Measurements from ENCODE around the gene ETFB.

The ETFB gene

GRCh38 chr19:51377422-51377821 is 11.2 kb upstream of the ETFB start:
- DNase-seq: no peak

DNA sequence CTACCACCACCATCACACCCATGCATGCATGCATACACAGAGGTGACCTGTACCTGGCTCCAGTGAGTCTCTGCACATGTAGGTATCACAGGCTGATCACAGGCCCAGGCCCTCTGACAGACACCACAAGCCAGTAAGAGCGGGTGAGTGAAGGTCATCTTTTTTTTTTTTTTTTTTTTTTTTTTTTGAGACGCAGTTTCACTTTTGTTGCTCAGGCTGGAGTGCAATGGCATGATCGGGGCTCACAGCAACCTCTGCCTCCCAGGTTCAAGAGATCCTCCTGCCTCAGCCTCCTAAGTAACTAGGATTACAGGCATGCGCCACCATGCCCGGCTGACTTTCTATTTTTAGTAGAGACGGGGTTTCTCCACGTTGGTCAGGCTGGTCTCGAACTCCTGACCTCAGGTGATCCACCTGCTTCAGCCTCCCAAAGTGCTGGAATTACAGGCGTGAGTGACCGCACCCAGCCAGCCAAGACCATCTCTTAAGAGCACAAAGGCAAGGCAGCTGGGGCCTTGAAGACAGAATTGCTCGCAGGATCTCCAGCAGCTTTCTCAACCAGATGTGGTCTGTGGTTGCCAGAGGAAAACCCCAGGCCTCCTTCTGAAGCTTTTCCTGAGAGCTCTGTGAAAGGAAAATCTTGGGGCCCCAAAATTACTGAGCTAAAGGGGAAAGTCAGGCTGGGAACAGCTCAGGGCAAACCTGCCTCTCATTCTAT is 9.5 kb upstream of the ETFB start:
- no peak for DNase-seq

GRCh38 chr19:51372649-51373504 is 6.7 kb upstream of the ETFB start, which contains the start of gene NKG7:
Gene NKG7 (minus strand): TSS chr19:51372654. CDS start chr19:51372535, 119 bp downstream.
- no peak for DNase-seq

DNA sequence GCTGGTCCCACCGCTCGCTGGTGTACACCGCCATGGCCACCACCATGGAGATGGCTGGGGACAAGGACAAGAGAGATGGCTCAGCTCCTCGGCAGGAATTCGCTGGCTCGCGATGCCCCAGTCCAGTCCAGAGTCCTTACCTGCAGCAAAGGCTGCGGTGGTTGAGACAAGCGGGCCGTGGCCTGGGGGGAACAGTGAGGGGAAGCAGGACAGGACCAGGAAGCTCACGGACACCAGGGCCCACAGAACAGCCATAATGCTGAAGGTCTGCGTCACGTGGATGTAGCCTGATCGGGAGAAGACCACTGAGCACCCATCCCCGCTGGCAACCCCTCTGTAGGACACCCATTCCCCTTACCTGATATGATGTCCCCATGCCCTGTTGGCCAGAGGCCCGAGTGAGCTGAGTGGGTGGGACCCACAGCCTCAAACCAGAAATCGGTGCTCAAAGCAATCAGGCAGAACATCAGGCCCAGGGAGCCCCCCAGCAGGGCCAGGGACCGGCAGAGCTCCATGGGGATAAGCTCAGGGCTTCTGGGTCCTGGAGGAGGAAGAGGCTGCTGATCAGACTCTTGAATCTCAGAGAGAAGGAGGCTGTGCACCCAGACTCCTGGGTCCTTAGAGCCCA is 5.9 kb upstream of the ETFB start:
- DNase-seq: no peak

GRCh38 chr19:51371186-51371690 is 5.0 kb upstream of the ETFB start:
- DNase-seq: no peak

DNA sequence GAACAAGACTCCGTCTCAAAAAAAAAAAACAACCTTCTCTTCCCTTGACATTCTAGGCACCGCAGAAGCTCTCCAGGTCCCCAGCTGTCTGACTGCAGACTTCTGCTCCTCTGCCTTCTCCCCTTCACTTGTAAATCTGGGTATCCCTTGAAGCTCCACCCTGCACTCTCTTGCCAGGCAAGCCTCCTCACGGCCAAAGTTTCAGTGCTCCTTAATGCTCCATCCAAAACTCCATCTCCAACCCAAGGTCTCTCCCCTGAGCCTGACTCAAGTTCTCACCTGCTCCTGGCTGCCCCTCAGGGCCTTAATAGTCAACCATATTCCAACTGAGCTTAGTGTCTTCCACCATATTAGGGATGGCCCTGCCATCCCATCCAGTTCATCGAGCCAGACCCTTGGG is 4.0 kb upstream of the ETFB start:
- no peak for DNase-seq

GRCh38 chr19:51368366-51369282 is 2.4 kb upstream of the ETFB start, which contains the start of gene CLDND2:
Gene CLDND2 (minus strand): TSS chr19:51369003. CDS start chr19:51368577, 426 bp downstream.
- DNase-seq: no peak

DNA sequence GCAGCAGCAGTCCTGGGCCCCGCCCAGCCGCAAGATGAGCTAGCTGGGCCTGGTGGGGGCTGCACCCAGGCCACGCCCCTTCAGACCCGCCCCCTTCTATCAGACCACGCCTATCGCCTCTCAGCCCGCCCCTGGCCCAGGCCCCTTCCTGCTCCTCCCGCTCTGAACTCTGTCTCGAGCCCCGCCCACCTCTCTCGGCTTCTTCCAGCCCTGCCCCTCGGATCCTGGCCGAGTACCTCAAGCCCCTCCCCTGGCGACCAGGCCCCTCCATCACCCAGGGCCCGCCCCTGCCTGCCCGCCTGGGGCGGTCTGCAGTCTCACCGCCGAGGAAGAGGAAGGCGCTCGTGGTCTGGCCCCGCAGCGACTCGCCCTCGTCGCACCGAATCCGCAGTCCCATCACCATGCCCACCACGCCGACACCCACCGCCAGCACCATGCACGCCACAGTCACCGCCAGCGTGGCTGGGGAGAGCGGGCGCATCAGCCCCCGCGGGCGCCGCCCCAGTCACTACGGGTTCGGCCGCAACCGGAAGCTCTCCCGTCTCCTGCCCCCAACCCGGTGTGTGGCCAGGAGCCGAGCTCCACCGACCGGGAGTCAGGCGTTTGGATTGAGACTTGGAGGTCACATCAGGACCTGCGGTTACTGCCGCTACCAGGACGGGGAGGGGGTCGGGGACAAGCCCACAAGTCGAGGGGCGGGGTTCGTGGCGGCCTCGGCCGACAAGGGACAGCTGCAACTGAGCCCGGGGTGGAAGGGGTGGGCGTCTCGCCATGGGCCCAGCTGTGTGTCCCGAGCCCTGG is 1.6 kb upstream of the ETFB start:
- peak; percentile 95 for DNase-seq

- no peak for DNase-seq
These were observed 1.0 kb upstream of the ETFB start for GRCh38 chr19:51367255-51367564.

DNA sequence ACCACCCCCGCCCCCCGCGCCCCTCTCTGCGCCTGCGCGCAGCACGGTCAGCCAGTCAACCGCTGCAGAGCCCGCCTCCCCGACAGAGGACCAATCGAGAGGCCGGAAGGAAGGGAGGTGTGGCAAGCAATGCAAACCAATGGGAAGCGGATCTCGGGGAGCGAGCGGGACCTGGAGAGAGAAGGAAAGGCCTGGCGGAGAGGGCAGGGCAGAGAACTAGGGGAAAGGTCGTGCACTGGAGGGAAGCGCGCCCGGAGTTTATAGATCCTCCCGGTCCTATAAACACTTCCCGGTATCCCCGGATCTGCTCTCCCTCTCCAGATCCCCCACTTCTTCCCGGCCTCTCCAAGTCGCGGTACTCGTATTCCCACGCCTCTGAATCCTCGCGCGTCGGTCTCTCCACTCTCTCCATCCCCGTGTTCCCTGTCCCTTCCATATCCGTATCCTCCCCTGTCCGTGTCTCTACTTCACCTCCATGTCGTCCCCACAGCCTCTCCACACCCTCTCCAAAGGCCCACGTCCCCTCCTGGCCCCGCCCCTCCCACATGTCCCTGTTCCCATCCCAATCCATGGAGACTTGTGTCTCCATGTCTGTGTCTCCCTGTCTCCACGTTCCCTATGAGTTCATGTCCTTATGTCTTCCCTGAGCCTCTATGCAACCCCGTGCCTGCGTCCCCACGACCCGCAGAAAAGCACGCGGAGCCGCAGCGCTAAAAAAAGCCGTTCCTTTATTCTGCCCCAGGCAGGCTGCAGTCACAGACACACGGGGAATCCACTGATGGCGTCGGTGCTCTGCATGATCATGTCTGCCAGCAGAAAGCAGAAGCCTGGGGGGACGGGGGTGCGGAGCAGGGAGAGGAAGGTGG is 434 bp upstream of the ETFB start:
- peak; percentile 81 for DNase-seq

DNA sequence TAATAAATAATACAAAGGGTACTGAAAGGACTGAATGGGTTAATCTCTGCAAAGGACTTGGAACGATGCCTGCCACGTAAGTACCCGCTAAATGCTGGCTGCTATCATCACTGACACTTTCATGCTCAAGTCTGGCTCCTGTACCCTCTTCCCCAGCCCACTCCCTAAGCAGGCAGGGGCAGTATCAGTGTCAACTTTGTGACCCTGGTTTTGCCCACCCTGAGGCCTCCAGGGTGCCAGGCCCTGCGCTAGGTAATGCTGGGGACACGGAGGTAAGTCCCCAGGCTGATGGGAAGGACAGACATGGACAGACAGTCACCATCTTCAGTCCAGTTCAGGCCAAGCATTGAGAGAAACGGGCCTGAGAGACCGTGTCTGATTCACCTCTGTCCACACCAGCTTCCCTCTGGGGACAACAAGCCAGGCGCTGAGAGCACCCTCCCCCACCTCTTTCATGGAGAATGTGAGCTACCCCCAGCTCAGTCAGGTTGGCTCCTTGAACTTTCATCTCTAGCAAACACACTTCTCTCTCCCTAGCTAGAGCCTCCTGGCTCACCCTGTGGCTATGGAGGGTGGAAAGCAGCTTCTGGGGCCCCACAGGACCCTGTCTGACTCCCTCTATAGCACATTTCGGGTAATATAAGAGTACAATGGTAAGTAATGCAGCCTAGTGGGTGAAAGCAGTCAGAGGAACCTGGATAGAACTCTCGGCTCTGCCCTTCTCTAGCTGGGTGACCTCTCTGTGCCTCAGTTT is 800 bp downstream of the ETFB start:
- DNase-seq: peak; percentile 59

- no peak for DNase-seq
These were observed 1.7 kb downstream of the ETFB start for GRCh38 chr19:51364200-51365106.

GRCh38 chr19:51361239-51361638 is 4.9 kb downstream of the ETFB start:
- no peak for DNase-seq

DNA sequence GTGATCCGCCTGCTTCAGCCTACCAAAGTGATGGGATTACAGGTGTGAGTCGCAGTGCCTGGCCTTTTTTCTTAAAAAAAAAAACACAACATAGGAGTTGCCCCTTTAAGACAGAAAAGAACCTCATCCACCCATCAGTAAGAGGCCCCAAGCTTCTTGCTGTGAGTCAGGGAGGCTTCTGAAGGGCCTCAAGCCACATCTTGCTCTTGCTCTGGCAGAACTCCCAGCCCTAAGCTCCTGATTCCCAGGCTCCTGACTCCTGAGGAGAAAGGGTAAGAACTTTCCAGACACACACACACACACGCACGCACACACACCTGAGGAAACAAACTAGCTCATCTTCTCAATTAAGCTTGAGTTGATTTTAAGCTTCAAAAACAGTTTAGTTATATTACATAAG is 6.9 kb downstream of the ETFB start:
- no peak for DNase-seq

- no peak for DNase-seq
These were observed 8.2 kb downstream of the ETFB start for GRCh38 chr19:51357952-51358351.

DNA sequence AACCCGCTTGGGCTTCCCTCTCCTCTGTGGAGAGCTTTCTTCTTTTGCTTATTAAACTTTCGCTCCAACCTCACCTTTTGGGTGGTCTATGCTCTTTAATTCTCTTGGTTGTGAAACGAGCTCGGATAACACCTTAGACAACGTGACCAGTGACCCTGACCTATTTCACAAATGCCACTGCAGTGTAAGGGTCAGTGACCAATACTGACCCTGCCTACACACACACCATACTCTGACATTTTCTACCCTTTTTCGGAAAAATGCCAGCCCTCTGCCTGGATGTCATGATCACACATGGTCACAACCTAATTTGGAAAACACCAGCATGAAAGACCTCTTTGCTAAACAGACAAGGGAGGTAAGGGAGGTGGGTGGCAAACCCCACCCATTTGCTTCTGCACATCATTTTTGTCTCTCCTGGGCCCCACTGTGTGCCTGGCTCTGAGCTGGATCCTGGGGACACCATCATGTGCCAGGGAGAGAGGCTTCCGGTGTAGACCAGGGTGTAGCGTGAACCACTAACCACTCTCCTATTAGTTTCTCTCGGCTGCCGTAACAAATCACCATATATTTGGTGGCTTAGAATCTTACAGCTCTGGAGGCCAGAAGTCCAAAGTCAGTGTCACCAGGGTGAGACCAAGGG is 9.9 kb downstream of the ETFB start:
- DNase-seq: no peak

DNA sequence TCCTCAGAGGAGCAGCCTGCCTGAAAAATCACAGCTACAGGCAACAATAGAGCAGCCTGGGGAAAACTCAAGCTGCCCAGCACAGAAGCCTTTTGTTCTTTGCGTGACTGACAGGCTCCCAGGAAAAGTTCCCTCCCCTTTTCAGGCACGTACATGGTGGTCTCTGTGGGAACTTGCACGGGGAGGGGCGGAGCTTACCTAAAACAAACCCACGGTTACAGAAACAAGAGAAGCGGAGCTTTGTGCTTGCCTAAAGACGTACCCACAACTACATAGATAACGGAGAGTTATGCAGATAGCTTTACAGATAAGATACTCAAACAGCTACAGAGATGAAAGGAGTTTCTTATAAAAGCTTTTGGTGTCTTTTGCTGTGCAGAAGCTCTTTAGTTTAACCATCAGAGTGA is 11.4 kb downstream of the ETFB start:
- no peak for DNase-seq
